SK-N-MC (cell line): ENCODE results near the gene C1D.
"Not testable (repeated sequence)": the region's sequence is repeated elsewhere in the genome, so short reads cannot be mapped to it uniquely, and the experiment has no call there.

Experiments used
- DNase-seq: peaks from one replicate; pipeline ENCODE4 v3.0.0-alpha.2; 2011; ENCODE audit warnings: low read depth, low spot score
- H3K27ac ChIP-seq: fragments of 200-600 bp; sonication (generic); 2 replicates; pipeline ENCODE4 v1.5.1; 2016; ENCODE audit warnings: mixed run types
- H3K36me3 ChIP-seq: fragments of 200-600 bp; sonication (generic); 2 replicates; pipeline ENCODE4 v1.6.1; 2017; ENCODE audit warnings: antibody characterized with exemption, low read length, mixed read lengths; ENCODE audit not compliant: insufficient read depth
- H3K4me3 ChIP-seq: fragments of 200-600 bp; sonication (generic); 2 replicates; pipeline ENCODE4 v1.5.1; 2016
- H3K9ac ChIP-seq: fragments of 200-600 bp; sonication (generic); 2 replicates; pipeline ENCODE4 v1.8.0; 2017; ENCODE audit warnings: mixed run types, mixed read lengths; ENCODE audit not compliant: insufficient read length
- H3K9me3 ChIP-seq: fragments of 200-600 bp; sonication (generic); 2 replicates; pipeline ENCODE4 v1.6.1; 2017; ENCODE audit warnings: low read depth, mild to moderate bottlenecking, antibody characterized with exemption, low read length, moderate library complexity, mixed read lengths
- EZH2 ChIP-seq: fragments of 200-600 bp; sonication (generic); IDR thresholded peaks from one replicate; pipeline ENCODE4 v1.6.1; 2017; ENCODE audit warnings: antibody characterized with exemption
- FOXP2 ChIP-seq: optimal IDR thresholded peaks from 2 replicates; pipeline ENCODE3; 2011; ENCODE audit warnings: mild to moderate bottlenecking, moderate library complexity; ENCODE audit not compliant: insufficient read depth; ENCODE audit errors: extremely low read length, control extremely low read depth
- POLR2AphosphoS5 ChIP-seq: IDR thresholded peaks from 2 replicates; pipeline ENCODE4 v1.6.1; 2012; ENCODE audit warnings: mild to moderate bottlenecking, low read depth, low read length, borderline replicate concordance

C1D gene

DNA sequence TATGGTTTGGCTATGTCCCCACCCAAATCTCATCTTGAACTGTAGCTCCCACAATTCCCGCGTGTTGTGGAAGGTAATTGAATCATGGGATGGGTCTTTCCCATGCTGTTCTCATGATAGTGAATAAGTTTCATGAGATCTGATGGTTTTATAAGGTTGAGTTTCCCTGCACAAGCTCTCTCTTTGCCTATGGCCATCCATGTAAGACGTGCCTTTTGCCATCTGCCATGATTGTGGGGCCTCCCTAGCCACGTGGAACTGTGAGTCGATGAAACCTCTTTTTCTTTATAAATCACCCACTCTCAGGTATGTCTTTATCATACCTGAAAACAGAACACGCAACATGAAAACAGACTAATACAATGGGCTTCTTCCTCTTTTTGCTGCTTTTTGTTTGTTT lies 11.2 kb upstream of the C1D start:
- Histone ChIP-seq H3K27ac (no peak overlapping the region), H3K4me3 (no peak overlapping the region), H3K9ac (no peak overlapping the region), H3K9me3 (no peaks in the 10 kb centered on the region), H3K36me3 (no peaks in the 10 kb centered on the region)
- DNase-seq, result no peak
- no peak for TF ChIP-seq FOXP2
- no peak for TF ChIP-seq EZH2
- no peak for TF ChIP-seq POLR2AphosphoS5

DNA sequence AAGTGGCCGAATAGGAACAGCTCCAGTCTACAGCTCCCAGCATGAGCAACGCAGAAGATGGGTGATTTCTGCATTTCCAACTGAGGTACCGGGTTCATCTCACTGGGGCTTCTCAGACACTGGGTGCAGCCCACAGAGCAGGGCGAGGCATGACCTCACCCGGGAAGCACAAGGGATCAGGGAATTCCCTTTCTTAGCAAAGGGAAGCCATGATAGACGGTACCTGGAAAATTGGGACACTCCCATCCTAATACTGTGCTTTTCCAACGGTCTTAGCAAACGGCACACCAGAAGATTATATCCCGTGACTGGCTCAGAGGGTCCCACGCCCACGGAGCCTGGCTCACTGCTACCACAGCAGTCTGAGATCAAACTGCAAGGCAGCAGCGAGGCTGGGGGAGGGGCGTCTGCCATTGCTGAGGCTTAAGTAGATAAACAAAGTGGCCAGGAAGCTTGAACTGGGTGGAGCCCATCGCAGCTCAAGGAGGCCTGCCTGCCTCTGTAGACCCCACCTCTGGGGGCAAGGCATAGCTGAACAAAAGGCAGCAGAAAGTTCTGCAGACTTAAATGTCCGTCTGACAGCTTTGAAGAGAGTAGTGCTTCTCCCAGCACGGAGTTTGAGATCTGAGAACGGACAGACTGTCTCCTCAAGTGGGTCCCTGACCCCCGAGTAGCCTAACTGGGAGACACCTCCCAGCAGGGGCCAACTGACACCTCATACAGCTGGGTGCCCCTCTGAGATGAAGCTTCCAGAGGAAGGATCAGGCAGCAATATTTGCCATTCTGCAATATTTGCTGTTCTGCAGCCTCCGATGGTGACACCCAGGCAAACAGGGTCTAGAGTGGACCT lies 1.2 kb upstream of the C1D start:
- DNase-seq, H3K27ac ChIP-seq, H3K4me3 ChIP-seq, H3K9me3 ChIP-seq, H3K36me3 ChIP-seq, H3K9ac ChIP-seq: not testable (repeated sequence)

DNA sequence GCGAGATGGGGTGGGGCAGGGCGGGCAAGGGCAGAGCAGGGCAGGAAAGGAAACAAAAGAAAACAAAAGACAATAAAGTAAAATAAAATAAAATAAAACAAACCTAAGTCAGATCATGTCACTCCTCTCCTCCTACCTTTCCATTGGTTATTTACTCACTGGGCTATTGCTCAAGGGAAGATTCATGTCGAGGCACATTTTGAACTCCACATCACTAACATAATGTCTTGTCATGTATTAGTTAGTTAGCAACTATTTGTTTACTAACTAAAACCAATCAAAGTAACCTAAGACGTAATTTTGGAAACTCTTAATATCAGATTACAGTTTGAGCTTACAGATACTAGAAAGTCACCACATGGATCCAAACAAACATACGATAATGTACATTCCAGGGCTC lies 2.2 kb downstream of the C1D start:
- no peak for TF ChIP-seq EZH2
- TF ChIP-seq POLR2AphosphoS5, result no peak
- no peak for TF ChIP-seq FOXP2
- H3K4me3 ChIP-seq, result no peak overlapping the region
- no peak overlapping the region for H3K9ac ChIP-seq
- H3K27ac ChIP-seq, result no peak overlapping the region
- no peaks in the 10 kb centered on the region for H3K9me3 ChIP-seq
- H3K36me3 ChIP-seq, result no peaks in the 10 kb centered on the region
- DNase-seq, result no peak

DNA sequence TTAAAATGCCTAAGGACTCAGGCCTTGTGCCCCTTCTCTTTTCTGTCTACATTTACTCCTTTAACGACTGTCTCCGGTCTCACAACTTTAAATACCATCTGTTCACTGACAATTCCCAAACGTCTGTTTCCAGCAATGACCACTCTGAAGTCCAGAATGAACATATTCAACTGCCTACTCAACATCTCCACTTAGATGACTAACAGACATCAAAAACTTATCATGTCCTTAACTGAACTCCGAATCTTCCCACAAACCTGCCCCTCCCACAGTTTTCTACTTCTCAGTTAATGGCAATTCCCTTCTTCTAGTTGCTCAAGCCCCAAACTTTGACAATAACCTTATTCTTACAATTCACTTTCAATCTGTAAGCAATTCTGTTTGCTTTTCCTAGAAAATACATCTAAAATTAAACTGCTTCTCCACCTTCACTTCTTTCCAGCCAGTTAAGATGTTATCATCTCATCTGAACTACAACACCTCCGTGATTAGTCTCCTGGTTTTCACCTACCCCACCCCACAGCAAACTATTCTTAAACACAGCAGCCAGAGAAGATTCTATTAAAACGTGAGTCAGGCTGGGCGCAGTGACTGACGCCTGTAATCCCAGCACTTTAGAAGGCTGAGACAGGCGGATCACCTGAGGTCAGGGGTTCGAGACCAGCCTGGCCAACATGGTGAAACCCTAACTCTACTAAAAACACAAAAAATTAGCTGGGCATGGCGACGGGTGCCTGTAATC lies 2.8 kb downstream of the C1D start:
- Histone ChIP-seq H3K4me3 (no peak overlapping the region), H3K9me3 (no peaks in the 10 kb centered on the region), H3K27ac (no peak overlapping the region), H3K9ac (no peak overlapping the region), H3K36me3 (no peaks in the 10 kb centered on the region)
- TF ChIP-seq POLR2AphosphoS5 (no peak), EZH2 (no peak), FOXP2 (no peak)
- no peak for DNase-seq

DNA sequence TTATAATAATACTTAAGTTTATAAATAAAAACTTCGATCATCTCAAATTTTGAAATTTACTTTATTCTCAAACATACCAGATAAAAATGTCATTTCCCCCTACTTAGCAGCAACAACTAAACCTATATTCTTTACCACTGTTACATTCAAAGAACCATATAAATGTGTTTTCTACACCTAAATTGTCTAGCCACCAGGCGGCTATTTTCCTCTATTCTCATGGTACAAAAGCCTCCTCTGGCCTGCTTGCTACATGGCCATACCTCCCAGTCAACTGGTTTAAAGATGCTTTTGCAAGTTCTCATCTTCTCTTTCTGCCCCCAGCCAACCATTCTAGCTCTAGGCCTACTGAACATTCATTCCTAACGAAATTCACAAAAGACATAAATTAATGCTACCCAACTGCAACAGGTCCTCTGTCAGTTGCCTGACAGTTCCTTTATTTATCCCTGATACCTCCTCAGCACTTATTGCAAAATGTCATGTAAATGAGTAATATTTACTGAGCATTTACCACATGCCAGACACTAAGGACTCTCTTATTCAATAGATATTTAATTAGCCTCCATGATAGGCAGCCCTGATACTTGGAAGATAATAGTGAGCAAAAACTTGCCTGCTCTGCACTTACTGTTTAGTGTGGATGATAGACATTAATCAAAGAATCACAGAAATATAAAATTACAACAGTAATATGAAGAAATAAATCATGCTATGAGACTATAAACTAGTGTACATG lies 5.0 kb downstream of the C1D start:
- TF ChIP-seq FOXP2 (no peak), POLR2AphosphoS5 (no peak), EZH2 (no peak)
- Histone ChIP-seq H3K4me3 (no peak overlapping the region), H3K9me3 (no peaks in the 10 kb centered on the region), H3K9ac (no peak overlapping the region), H3K27ac (no peak overlapping the region), H3K36me3 (no peaks in the 10 kb centered on the region)
- DNase-seq, result no peak

DNA sequence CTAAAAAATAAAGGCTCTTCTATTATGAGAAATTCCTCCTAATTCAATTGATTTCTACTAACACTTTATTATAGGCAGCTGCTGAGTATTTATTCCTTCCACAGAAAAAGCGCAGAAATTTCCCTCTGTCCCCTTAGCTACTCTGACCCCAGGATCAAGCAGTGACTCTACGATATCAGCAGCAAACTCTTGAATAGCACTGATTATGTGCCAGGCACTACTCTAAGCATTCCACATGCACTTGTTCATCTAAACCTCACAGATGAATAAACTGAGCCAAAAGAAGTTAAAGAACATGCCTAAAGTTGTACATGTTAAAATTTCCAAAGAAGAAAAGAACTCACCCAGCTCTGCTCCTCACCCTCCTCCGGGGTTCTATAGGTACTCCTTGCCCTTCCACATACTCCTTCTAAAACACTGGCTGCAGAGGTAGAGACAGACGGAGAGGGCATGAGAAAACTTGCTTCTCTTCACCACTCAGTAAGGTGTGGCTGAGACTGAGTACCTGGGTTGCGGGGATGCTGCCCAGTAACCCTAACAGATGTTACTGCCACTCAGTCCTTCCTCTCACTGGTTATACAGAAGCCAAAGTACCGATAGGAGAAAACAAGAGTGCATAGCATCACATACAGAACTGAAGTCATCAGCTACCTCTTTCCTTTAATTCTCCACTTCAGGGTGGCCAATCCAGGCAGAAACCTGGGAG lies 9.9 kb downstream of the C1D start:
- no peak for DNase-seq
- H3K9me3 ChIP-seq, result no peaks in the 10 kb centered on the region
- no peaks in the 10 kb centered on the region for H3K36me3 ChIP-seq
- no peak for TF ChIP-seq POLR2AphosphoS5
- no peak for TF ChIP-seq FOXP2
- TF ChIP-seq EZH2, result no peak
- no peak overlapping the region for H3K4me3 ChIP-seq
- no peak overlapping the region for H3K27ac ChIP-seq
- H3K9ac ChIP-seq, result no peak overlapping the region

DNA sequence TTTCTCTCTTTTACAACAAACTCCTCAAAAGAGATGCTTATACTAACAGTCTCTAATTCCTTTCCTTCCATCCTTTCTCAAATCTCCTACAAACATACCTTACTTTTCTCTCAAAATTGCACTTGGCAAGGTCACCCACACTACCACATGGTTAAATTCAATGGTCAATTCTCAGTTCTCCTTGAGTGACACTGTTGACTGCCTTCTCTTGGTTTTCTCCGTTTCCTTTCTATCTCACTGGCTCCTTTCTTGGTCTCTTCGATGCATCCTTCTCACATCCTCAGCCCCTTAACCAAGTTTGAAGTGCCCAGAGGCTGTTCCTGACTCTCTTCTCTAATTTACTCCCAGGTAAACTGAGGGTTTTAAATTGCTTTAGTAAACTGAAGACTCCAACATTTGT lies 12.5 kb downstream of the C1D start:
- DNase-seq, result no peak
- H3K36me3 ChIP-seq, result peaks cover 4% of the 10 kb centered on the region; the same call in 1 of the 2 replicates
- no peak overlapping the region for H3K4me3 ChIP-seq
- no peak overlapping the region for H3K27ac ChIP-seq
- H3K9ac ChIP-seq, result no peak overlapping the region
- no peaks in the 10 kb centered on the region for H3K9me3 ChIP-seq
- TF ChIP-seq POLR2AphosphoS5 (no peak), FOXP2 (no peak), EZH2 (no peak)
